Colonic mucosa (tissue), 4 donors: ENCODE results near the gene SLC9A9. TPM values are rescaled to one million over a fixed set of nuclear protein-coding genes. Genes with fewer than 3 reads are reported as not detected.

Experiments
- DNase-seq: peaks from one replicate; pipeline ENCODE4 v3.0.0-alpha.2; 2020
- H3K27ac ChIP-seq: fragments of 200-600 bp; one replicate; pipeline ENCODE4 v1.8.0; 2021
- H3K27me3 ChIP-seq: fragments of 200-600 bp; one replicate; pipeline ENCODE4 v1.8.0; 2021
- H3K36me3 ChIP-seq: fragments of 200-600 bp; one replicate; pipeline ENCODE4 v1.8.0; 2021
- H3K4me1 ChIP-seq: fragments of 200-600 bp; one replicate; pipeline ENCODE4 v1.8.0; 2021; ENCODE audit warnings: mild to moderate bottlenecking
- H3K4me3 ChIP-seq: fragments of 200-600 bp; one replicate; pipeline ENCODE4 v1.8.0; 2021
- H3K9ac ChIP-seq, 2 donors: one replicate each; pipeline ENCODE4 v1.7.0; 2013; ENCODE audit warnings: control low read depth in 2 of 2, low read depth in 2 of 2, low read length in 2 of 2
- H3K9me3 ChIP-seq: fragments of 200-600 bp; one replicate; pipeline ENCODE4 v1.8.0; 2021
- CTCF ChIP-seq: fragments of 200-600 bp; IDR thresholded peaks from one replicate; pipeline ENCODE4 v1.8.0; 2022; ENCODE audit warnings: antibody characterized with exemption, mild to moderate bottlenecking
- intact Hi-C: fragments of 100-400 bp; cut with DNase I; formaldehyde crosslinking; loops from one replicate; pipeline ENCODE4 v1.14.1; 2022
- total RNA-seq, 2 donors: library from RNA; stranded (reverse); fragmentation: NEBNext Ultra II Directional in 1 of 2; extraction: Animal tissue kit (Norgen Biotek cat#: 25700) in 1 of 2; gene quantifications; one replicate each; pipeline ENCODE4 v1.2.1, GENCODE V29; 2021
- donor health status: healthy.
- donor health status: DM: no; HTN: no; CAD: no.
- donor health status: DM: no; HTN: no; CAD: no.

Gene SLC9A9
- total RNA-seq, 2 donors from 2014 or later: 2.5 to 6.5 TPM

GRCh38 chr3:143819890-143820289, 28.4 kb downstream of the SLC9A9 start:
- H3K9me3 ChIP-seq: no peaks in the 10 kb centered on the region
- no peaks in the 10 kb centered on the region for H3K36me3 ChIP-seq
- H3K27me3 ChIP-seq: no peaks in the 10 kb centered on the region
- no peak for DNase-seq
- H3K4me3 ChIP-seq: no peak overlapping the region
- TF ChIP-seq CTCF: no peak
- H3K4me1 ChIP-seq: no peaks in the 10 kb centered on the region
- no peak overlapping the region for H3K27ac ChIP-seq
- intact Hi-C loops: no loop called here
- no peak overlapping the region for H3K9ac ChIP-seq

- Histone ChIP-seq H3K9me3 (no peaks in the 10 kb centered on the region), H3K36me3 (no peaks in the 10 kb centered on the region), H3K4me3 (no peak overlapping the region), H3K27me3 (no peaks in the 10 kb centered on the region), H3K27ac (no peak overlapping the region), H3K9ac (no peak overlapping the region), H3K4me1 (no peaks in the 10 kb centered on the region)
- no peak for DNase-seq
- TF ChIP-seq CTCF: no peak
- intact Hi-C loops: no loop called here
Measured at GRCh38 chr3:143814443-143814889, 33.8 kb downstream of the SLC9A9 start.

GRCh38 chr3:143812481-143812880, 35.8 kb downstream of the SLC9A9 start:
- Histone ChIP-seq H3K27ac (no peak overlapping the region), H3K9ac (no peak overlapping the region), H3K27me3 (no peaks in the 10 kb centered on the region), H3K4me3 (no peak overlapping the region), H3K4me1 (no peaks in the 10 kb centered on the region), H3K36me3 (no peaks in the 10 kb centered on the region), H3K9me3 (no peaks in the 10 kb centered on the region)
- no peak for DNase-seq
- no peak for TF ChIP-seq CTCF
- intact Hi-C loops: no loop called here

GRCh38 chr3:143811602-143812001, 36.7 kb downstream of the SLC9A9 start:
- no peaks in the 10 kb centered on the region for H3K4me1 ChIP-seq

GRCh38 chr3:143810953-143811265, 37.4 kb downstream of the SLC9A9 start:
- H3K9me3 ChIP-seq: no peaks in the 10 kb centered on the region
- DNase-seq: no peak
- no peaks in the 10 kb centered on the region for H3K36me3 ChIP-seq
- H3K27ac ChIP-seq: no peak overlapping the region
- intact Hi-C loops: no loop called here
- H3K9ac ChIP-seq: no peak overlapping the region
- no peaks in the 10 kb centered on the region for H3K4me1 ChIP-seq
- H3K27me3 ChIP-seq: no peaks in the 10 kb centered on the region
- no peak overlapping the region for H3K4me3 ChIP-seq
- no peak for TF ChIP-seq CTCF

More at GRCh38 chr3:143811602-143812001, 36.7 kb downstream of the SLC9A9 start:
- TF ChIP-seq CTCF: no peak
- H3K9me3 ChIP-seq: no peaks in the 10 kb centered on the region
- peak; percentile 33 for DNase-seq
- H3K27me3 ChIP-seq: no peaks in the 10 kb centered on the region
- no peaks in the 10 kb centered on the region for H3K36me3 ChIP-seq
- intact Hi-C loops: no loop called here
- H3K27ac ChIP-seq: no peak overlapping the region
- H3K4me3 ChIP-seq: no peak overlapping the region
- H3K9ac ChIP-seq: no peak overlapping the region
